ENCODE results near the gene CEP55. TPM values are rescaled to one million over a fixed set of nuclear protein-coding genes. Genes with fewer than 3 reads are reported as not detected.
"Not testable (repeated sequence)": the region's sequence is repeated elsewhere in the genome, so short reads cannot be mapped to it uniquely, and the experiment has no call there.

CEP55 gene
- total RNA-seq, result 6.5 and 18.4 TPM in 2 replicates

- DNase-seq (ENCODE audit: extremely low read depth, low read depth, low spot score), result no peak
Observed at GRCh38 chr10:93496322-93497041, at the start of gene CEP55. Gene CEP55, plus strand, starts transcription at chr10:93496612. Its CDS starts 3,440 bp downstream, at chr10:93500052.

- no peak for DNase-seq (ENCODE audit: extremely low read depth, low read depth, low spot score)
Observed at GRCh38 chr10:93447019-93447418, 49.4 kb upstream of the CEP55 start.

GRCh38 chr10:93447970-93448369, 48.4 kb upstream of the CEP55 start:
- no peak for DNase-seq (ENCODE audit: extremely low read depth, low read depth, low spot score)

- DNase-seq (ENCODE audit: extremely low read depth, low read depth, low spot score), result no peak
Observed at GRCh38 chr10:93451244-93451947, 45.0 kb upstream of the CEP55 start.

- no peak for DNase-seq (ENCODE audit: extremely low read depth, low read depth, low spot score)
Observed at GRCh38 chr10:93452143-93452542, 44.3 kb upstream of the CEP55 start.

- no peak for DNase-seq (ENCODE audit: extremely low read depth, low read depth, low spot score)
Observed at GRCh38 chr10:93454146-93454545, 42.3 kb upstream of the CEP55 start.

GRCh38 chr10:93454736-93455135, 41.7 kb upstream of the CEP55 start:
- no peak for DNase-seq (ENCODE audit: extremely low read depth, low read depth, low spot score)

- no peak for DNase-seq (ENCODE audit: extremely low read depth, low read depth, low spot score)
Observed at GRCh38 chr10:93456480-93456879, 39.9 kb upstream of the CEP55 start.

- DNase-seq (ENCODE audit: extremely low read depth, low read depth, low spot score), result no peak
Observed at GRCh38 chr10:93457511-93457910, 38.9 kb upstream of the CEP55 start.

- DNase-seq (ENCODE audit: extremely low read depth, low read depth, low spot score), result peak; percentile 98
Observed at GRCh38 chr10:93458821-93459257, 37.6 kb upstream of the CEP55 start.

GRCh38 chr10:93459466-93459865, 36.9 kb upstream of the CEP55 start:
- no peak for DNase-seq (ENCODE audit: extremely low read depth, low read depth, low spot score)

- no peak for DNase-seq (ENCODE audit: extremely low read depth, low read depth, low spot score)
Observed at GRCh38 chr10:93461109-93461806, 35.2 kb upstream of the CEP55 start.

GRCh38 chr10:93461807-93462178, 34.6 kb upstream of the CEP55 start:
- DNase-seq (ENCODE audit: extremely low read depth, low read depth, low spot score), result no peak

GRCh38 chr10:93462371-93462770, 34.0 kb upstream of the CEP55 start:
- DNase-seq (ENCODE audit: extremely low read depth, low read depth, low spot score), result no peak

- DNase-seq (ENCODE audit: extremely low read depth, low read depth, low spot score), result peak; percentile 95
Observed at GRCh38 chr10:93462881-93463280, 33.5 kb upstream of the CEP55 start.

GRCh38 chr10:93463723-93464476, 32.5 kb upstream of the CEP55 start:
- DNase-seq (ENCODE audit: extremely low read depth, low read depth, low spot score), result no peak

- no peak for DNase-seq (ENCODE audit: extremely low read depth, low read depth, low spot score)
Observed at GRCh38 chr10:93464776-93465388, 31.5 kb upstream of the CEP55 start.

GRCh38 chr10:93465806-93466675, 30.4 kb upstream of the CEP55 start:
- peak; percentile 80 for DNase-seq (ENCODE audit: extremely low read depth, low read depth, low spot score)

GRCh38 chr10:93467635-93468034, 28.8 kb upstream of the CEP55 start:
- DNase-seq (ENCODE audit: extremely low read depth, low read depth, low spot score), result not testable (repeated sequence)

All from glomerular endothelial cell (primary cell).